ENCODE data around the gene PSAT1.

The PSAT1 gene

GRCh38 chr9:78306222-78307076 lies 9.5 kb downstream of the PSAT1 start:
- TF ChIP-seq SIN3A (IDR thresholded peaks at IDR 0.05; ENCODE audit: borderline replicate concordance, insufficient read depth, low read length) (no peak), POLR2AphosphoS5 (IDR thresholded peaks at IDR 0.05; ENCODE audit: low read depth, low read length) (no peak; the same call in 1 of the 2 replicates), TAF1 (IDR thresholded peaks at IDR 0.05; ENCODE audit: borderline replicate concordance, insufficient read depth, low read length) (no peak), FOXP2 (optimal IDR thresholded peaks at IDR 0.05; ENCODE audit: borderline replicate concordance, extremely low read depth, extremely low read length, insufficient read depth) (no peak)
- TF ChIP-seq, protein P1, sequence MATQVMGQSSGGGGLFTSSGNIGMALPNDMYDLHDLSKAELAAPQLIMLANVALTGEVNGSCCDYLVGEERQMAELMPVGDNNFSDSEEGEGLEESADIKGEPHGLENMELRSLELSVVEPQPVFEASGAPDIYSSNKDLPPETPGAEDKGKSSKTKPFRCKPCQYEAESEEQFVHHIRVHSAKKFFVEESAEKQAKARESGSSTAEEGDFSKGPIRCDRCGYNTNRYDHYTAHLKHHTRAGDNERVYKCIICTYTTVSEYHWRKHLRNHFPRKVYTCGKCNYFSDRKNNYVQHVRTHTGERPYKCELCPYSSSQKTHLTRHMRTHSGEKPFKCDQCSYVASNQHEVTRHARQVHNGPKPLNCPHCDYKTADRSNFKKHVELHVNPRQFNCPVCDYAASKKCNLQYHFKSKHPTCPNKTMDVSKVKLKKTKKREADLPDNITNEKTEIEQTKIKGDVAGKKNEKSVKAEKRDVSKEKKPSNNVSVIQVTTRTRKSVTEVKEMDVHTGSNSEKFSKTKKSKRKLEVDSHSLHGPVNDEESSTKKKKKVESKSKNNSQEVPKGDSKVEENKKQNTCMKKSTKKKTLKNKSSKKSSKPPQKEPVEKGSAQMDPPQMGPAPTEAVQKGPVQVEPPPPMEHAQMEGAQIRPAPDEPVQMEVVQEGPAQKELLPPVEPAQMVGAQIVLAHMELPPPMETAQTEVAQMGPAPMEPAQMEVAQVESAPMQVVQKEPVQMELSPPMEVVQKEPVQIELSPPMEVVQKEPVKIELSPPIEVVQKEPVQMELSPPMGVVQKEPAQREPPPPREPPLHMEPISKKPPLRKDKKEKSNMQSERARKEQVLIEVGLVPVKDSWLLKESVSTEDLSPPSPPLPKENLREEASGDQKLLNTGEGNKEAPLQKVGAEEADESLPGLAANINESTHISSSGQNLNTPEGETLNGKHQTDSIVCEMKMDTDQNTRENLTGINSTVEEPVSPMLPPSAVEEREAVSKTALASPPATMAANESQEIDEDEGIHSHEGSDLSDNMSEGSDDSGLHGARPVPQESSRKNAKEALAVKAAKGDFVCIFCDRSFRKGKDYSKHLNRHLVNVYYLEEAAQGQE (IDR thresholded peaks at IDR 0.05; ENCODE audit: insufficient read depth in 1 of 2, low read depth in 2 of 2, low read length in 2 of 2): no peak

GRCh38 chr9:78307360-78307759 lies 10.4 kb downstream of the PSAT1 start:
- no peak for TF ChIP-seq POLR2AphosphoS5 (IDR thresholded peaks at IDR 0.05; ENCODE audit: low read depth, low read length)
- TF ChIP-seq TAF1 (IDR thresholded peaks at IDR 0.05; ENCODE audit: borderline replicate concordance, insufficient read depth, low read length): no peak
- TF ChIP-seq SIN3A (IDR thresholded peaks at IDR 0.05; ENCODE audit: borderline replicate concordance, insufficient read depth, low read length): no peak
- TF ChIP-seq FOXP2 (optimal IDR thresholded peaks at IDR 0.05; ENCODE audit: borderline replicate concordance, extremely low read depth, extremely low read length, insufficient read depth): no peak
- TF ChIP-seq, protein P1 (IDR thresholded peaks at IDR 0.05; ENCODE audit: insufficient read depth in 1 of 2, low read depth in 2 of 2, low read length in 2 of 2): no peak

DNA sequence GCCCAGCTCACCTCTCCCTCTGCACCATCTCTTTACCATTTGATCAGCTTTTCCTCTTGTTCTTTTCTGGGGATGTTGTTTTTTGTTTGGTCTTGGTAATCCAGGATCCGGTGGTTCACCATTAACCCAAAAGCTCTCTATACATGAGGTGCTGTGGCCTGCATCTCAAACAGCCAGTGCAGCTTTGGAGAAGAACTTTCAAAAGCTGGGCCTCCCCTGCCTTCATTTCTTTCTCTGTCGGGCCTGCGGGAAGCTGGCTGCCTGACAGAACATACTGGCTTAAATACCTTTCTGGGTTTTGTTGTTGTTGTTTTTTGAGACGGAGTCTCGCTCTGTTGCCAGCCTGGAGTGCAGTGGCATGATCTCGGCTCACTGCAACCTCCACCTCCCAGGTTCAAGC lies 12.1 kb downstream of the PSAT1 start:
- TF ChIP-seq, protein P1 (IDR thresholded peaks at IDR 0.05; ENCODE audit: insufficient read depth in 1 of 2, low read depth in 2 of 2, low read length in 2 of 2): no peak
- TF ChIP-seq SIN3A (IDR thresholded peaks at IDR 0.05; ENCODE audit: borderline replicate concordance, insufficient read depth, low read length) (no peak), TAF1 (IDR thresholded peaks at IDR 0.05; ENCODE audit: borderline replicate concordance, insufficient read depth, low read length) (no peak), FOXP2 (optimal IDR thresholded peaks at IDR 0.05; ENCODE audit: borderline replicate concordance, extremely low read depth, extremely low read length, insufficient read depth) (no peak), POLR2AphosphoS5 (IDR thresholded peaks at IDR 0.05; ENCODE audit: low read depth, low read length) (no peak)

DNA sequence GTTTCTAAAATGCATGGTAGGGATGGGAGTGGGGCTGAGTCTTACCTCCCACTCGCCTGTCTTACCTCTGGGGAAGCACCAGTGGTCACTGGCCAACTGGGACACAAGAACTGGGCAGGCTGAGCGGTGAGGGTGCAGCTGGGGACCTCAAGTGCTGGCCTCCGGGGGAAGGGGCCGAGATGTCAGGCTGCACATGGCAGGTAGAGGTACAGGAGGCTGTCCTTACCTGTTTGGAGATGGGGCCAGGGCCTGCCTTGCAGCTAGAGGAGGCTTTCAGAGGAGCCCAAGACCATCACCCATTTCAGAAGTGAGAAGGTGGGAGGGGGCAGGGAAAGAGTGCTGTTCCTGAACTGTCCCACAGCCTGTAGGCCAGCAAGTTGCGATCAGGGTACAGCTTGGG lies 14.2 kb downstream of the PSAT1 start:
- TF ChIP-seq, protein P1 (IDR thresholded peaks at IDR 0.05; ENCODE audit: insufficient read depth in 1 of 2, low read depth in 2 of 2, low read length in 2 of 2): no peak
